Pons (tissue), 1 donor: Measurements from ENCODE around the gene GPBP1L1.
A peak's percentile ranks its signal among the peaks of the same experiment; 100 is the strongest.

Source experiments
- DNase-seq: peaks from one replicate; pipeline ENCODE4 v3.0.0-alpha.2; 2016; ENCODE audit warnings: low spot score

GPBP1L1 gene

DNA sequence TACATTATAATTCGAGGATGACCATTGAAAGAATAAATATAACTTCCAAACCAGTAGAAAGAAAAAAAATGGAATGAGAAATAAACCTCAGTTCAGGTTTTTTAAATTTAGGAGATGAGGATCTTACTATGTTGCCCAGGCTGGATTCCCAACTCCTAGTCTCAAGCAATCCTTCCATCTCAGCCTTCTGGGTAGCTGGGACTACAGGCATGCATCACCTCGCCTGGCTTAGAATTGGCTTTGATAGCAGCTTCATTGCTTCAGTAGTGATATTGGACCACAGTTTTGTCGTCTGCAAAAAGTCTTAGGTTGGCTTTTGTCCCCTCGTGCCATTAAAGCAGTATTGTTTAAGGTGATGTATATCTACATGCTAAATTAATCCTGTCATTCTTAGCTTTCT, 99.6 kb downstream of the GPBP1L1 start:
- DNase-seq, result no peak

DNA sequence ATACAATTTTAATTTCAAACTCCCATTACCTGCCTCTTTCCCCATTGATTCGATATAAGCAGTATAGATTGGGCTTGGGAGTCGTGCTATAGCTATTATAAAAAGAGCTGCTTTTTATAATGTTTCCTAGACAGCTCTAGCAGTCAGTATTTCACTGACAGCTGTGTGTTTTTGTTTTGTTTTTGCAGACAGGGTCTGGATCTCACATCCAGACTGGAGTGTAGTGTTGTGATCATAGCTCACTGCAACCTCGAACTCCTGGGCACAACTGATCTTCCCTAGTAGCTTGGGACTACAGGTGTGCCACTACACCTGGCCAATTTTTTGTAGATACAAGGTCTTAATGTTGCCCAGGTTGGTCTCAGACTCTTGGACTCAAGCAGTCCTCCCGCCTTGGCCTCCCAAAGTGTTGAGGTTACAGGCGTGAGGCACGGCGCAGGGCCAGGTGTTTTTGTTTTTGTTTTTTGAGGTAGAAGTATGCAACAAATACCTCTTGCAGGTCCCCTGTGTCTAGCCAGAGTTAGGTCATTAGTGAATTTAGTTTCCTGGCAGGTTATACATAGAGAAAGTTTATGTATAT, 100.7 kb downstream of the GPBP1L1 start:
- no peak for DNase-seq

DNA sequence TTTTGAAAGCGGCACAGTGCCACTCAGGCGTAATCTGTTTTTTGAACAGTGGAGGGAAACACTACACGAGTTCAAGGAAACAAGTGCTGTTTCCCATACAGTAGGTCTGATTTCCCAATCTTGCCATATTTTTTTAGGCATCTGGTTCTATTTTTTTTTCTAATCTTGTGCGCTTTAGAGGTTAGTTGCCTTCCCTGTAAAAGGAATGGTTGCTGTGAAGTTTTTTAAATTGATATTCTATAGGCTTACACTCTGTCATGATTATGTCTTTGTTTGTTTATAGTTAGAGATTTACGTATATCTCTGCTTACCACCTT, 101.3 kb downstream of the GPBP1L1 start:
- DNase-seq, result no peak

DNA sequence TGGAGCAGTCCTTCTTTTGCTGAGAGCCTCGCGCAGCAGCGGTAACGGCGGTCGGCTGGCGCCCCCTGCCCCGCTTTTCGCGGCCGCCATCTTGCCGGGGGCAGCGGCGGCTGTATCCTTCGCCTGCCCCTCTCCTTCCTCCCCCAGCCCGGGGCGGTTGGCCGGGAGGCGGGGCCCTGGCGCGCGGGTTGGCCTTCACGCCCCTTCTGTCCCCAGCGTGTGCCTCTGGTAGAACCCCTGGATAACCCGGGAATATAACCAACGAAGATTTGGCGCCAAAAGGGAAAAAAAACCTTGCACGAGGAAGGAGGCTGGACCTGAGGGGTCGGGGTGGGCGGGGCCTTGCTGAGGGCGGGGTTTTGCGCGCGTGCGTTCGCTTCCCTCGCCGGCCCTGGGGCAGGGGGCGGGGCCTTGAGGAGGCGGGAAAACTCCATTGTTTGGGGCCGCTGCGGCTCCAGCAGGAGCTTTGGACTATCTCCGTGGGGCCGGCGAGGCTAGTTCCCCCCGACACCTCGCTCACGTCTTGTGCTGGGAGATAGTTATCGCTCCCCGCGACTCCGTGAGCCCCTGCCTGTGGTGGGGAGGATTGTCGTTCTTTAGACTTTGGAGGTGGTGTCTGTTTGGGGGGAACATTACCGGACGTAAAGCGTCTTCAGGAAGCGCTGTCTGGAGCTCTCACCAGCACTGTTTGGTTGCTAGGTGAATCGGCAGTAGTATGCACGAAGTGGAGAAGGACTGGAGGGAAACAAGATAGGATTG, 101.8 kb downstream of the GPBP1L1 start:
- DNase-seq, result peak; percentile 84

DNA sequence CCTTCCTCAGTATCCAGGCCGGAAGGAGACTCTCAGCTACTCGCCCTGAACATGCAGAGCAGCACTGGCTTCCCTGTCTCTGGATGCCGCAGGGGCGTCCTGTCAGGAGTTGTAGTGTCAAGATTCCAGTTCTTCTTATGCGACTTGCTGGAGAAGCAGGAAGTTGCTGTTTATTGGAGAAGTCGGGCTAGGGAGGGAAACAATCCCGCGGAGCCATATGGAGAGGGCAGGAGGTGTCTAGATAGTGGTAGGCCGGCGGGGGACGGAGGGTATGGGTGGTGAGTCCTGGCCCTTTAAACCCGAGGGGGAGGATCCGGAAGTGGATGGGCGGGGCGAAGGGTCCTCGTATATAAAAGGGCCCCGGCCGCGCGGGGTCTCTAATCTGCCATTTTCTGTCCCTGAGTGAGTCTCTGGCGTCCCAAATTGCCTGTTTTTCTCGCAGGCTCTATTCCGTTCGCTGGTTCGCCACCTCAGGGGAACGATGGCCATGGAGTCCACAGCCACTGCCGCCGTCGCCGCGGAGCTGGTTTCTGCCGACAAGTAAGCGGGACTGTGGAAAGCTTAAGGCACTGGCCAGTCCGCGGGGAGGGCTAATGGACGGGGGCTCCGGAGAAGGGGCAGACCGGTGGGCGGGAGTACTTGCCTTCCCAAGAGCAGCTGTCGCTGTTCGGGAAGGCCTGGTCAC, 102.5 kb downstream of the GPBP1L1 start, which contains the start of gene NASP:
TSS of gene NASP (plus strand) at position 376 of the 685 bp plus-strand sequence. CDS start at position 482, 106 bp downstream.
- peak; percentile 88 for DNase-seq

DNA sequence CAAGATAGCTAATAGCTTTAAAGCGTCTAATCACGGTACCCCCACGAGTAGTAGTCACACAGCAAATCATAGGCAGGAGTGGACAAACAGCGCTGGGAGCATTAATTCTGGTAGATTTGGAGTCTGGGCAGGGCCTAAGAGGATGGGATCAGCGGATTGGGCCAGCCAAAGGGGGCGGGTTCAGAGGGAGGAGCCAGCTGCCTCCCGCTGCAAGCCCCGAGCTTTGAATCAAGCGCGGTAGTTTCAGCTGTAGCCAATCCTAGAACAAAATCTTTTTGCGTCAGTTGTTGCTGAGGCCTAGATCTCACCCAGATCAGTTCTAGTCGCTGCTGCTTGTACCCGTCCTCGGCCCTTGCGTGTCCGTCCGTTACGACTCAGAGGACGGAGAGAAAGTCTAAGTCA, 103.1 kb downstream of the GPBP1L1 start:
- peak; percentile 99 for DNase-seq
